ENCODE measurements around the gene RRAD.
"Not testable (repeated sequence)": the region's sequence is repeated elsewhere in the genome, so short reads cannot be mapped to it uniquely, and the experiment has no call there.

Gene RRAD

GRCh38 chr16:66925322-66925840, at the start of gene RRAD:
RRAD (minus strand) TSS chr16:66925535; CDS start chr16:66925179, 356 bp downstream.
- no peak for DNase-seq

GRCh38 chr16:66974932-66975246, 49.6 kb upstream of the RRAD start:
- peak; percentile 58 for DNase-seq

- DNase-seq, result not testable (repeated sequence)
These were observed 49.0 kb upstream of the RRAD start for GRCh38 chr16:66974156-66974931.

- no peak for DNase-seq
These were observed 48.4 kb upstream of the RRAD start for GRCh38 chr16:66973716-66974115.

GRCh38 chr16:66972983-66973382, 47.6 kb upstream of the RRAD start:
- DNase-seq, result no peak

- no peak for DNase-seq
These were observed 45.7 kb upstream of the RRAD start for GRCh38 chr16:66970775-66971720.

GRCh38 chr16:66968847-66969246, 43.5 kb upstream of the RRAD start:
- DNase-seq, result no peak

- no peak for DNase-seq
These were observed 38.7 kb upstream of the RRAD start for GRCh38 chr16:66964049-66964448.

- DNase-seq, result peak; percentile 23
These were observed 36.6 kb upstream of the RRAD start for GRCh38 chr16:66961914-66962313.

GRCh38 chr16:66961065-66961744, 35.9 kb upstream of the RRAD start, which contains the start of gene CES3:
CES3 (plus strand) TSS chr16:66961266; CDS start chr16:66961308, 42 bp downstream.
- peak; percentile 80 for DNase-seq

- DNase-seq, result no peak
These were observed 34.9 kb upstream of the RRAD start for GRCh38 chr16:66960270-66960669.

- DNase-seq, result no peak
These were observed 34.4 kb upstream of the RRAD start for GRCh38 chr16:66959704-66960161.

- DNase-seq, result no peak
These were observed 33.7 kb upstream of the RRAD start for GRCh38 chr16:66958857-66959703.

GRCh38 chr16:66956154-66956457, 30.8 kb upstream of the RRAD start:
- not testable (repeated sequence) for DNase-seq

- DNase-seq, result not testable (repeated sequence)
These were observed 30.2 kb upstream of the RRAD start for GRCh38 chr16:66955363-66956153.

GRCh38 chr16:66954097-66954659, 28.8 kb upstream of the RRAD start:
- DNase-seq, result peak; percentile 84

GRCh38 chr16:66953462-66954096, 28.2 kb upstream of the RRAD start:
- no peak for DNase-seq

- DNase-seq, result no peak
These were observed 27.2 kb upstream of the RRAD start for GRCh38 chr16:66952430-66953110.

- no peak for DNase-seq
These were observed 25.8 kb upstream of the RRAD start for GRCh38 chr16:66950971-66951790.

Data from activated CD4-positive, alpha-beta T cell treated with anti-CD3 and anti-CD28 coated beads, Interleukin-2, amount 50 U/mL, for 16 hours (primary cell).